GM12892 (cell line): ENCODE measurements around the gene NPEPPS.

ENCODE experiments used
- POLR2A ChIP-seq: IDR thresholded peaks from 2 replicates; pipeline ENCODE4 v1.6.1; 2011; ENCODE audit warnings: low read depth, low read length, control low read depth
- POLR2AphosphoS5 ChIP-seq: IDR thresholded peaks from 2 replicates; pipeline ENCODE4 v1.6.1; 2011; ENCODE audit warnings: low read depth, low read length, control low read depth

GRCh38 chr17:47640076-47640475, 109.2 kb downstream of the NPEPPS start:
- TF ChIP-seq POLR2AphosphoS5 (no peak), POLR2A (no peak)
